Natural killer cell treated with Interleukin-12 subunit alpha and Interleukin-12 subunit beta and Interleukin-15 and Interleukin-18, amount 100 ng/mL, for 72 hours (primary cell): Measurements from ENCODE around the gene ROR1. TPM values are rescaled to one million over a fixed set of nuclear protein-coding genes. Genes with fewer than 3 reads are reported as not detected.

ENCODE experiments used
- ATAC-seq, 2 donors: fragments of 150-1000 bp; cut with Tn5 transposase in 1 of 2; sonication (Bioruptor Pico), chemical (Tn5 transposase) in 1 of 2; 2 replicates each; pipeline ENCODE4 v1.10.0; 2021
- DNase-seq: peaks from one replicate; pipeline ENCODE4 v3.0.0; 2022; ENCODE audit warnings: low spot score
- H3K27ac Mint-ChIP-seq, 2 donors: 1 replicate in 1 of 2; 2 replicates in 1 of 2; pipeline ENCODE4 v1.8.0; 2022; ENCODE audit warnings: mixed read lengths in 2 of 2, mild to moderate bottlenecking in 1 of 2, moderate library complexity in 1 of 2
- H3K27me3 Mint-ChIP-seq, 2 donors: 1 replicate in 1 of 2; 2 replicates in 1 of 2; pipeline ENCODE4 v1.8.0; 2022; ENCODE audit warnings: mixed read lengths in 2 of 2
- H3K36me3 Mint-ChIP-seq: one replicate; pipeline ENCODE4 v1.8.0; 2022; ENCODE audit warnings: mixed read lengths
- H3K4me1 Mint-ChIP-seq, 2 donors: 1 replicate in 1 of 2; 2 replicates in 1 of 2; pipeline ENCODE4 v1.8.0; 2022; ENCODE audit warnings: low read depth in 2 of 2, mixed read lengths in 2 of 2, mild to moderate bottlenecking in 1 of 2
- H3K4me3 Mint-ChIP-seq: one replicate; pipeline ENCODE4 v1.8.0; 2022; ENCODE audit warnings: mixed read lengths
- H3K9me3 Mint-ChIP-seq: 2 replicates; pipeline ENCODE4 v1.8.0; 2022; ENCODE audit warnings: mixed read lengths
- total RNA-seq, 2 donors: library from RNA; stranded (reverse); gene quantifications; one replicate each; pipeline ENCODE4 v1.2.3, GENCODE V29; 2022

Gene ROR1
- total RNA-seq, 2 donors from 2014 or later: 0.38 TPM; not detected in 1

GRCh38 chr1:63789856-63790605 lies 16.2 kb downstream of the ROR1 start:
- no peaks in the 10 kb centered on the region for H3K4me1 Mint-ChIP-seq
- ATAC-seq (no peak), DNase-seq (no peak)
- peaks cover 10 to 33% of the 10 kb centered on the region in 2 donors for H3K27me3 Mint-ChIP-seq
- no peaks in the 10 kb centered on the region for H3K36me3 Mint-ChIP-seq
- H3K9me3 Mint-ChIP-seq: no peaks in the 10 kb centered on the region
- no peak overlapping the region for H3K27ac Mint-ChIP-seq
- H3K4me3 Mint-ChIP-seq: no peak overlapping the region

GRCh38 chr1:63790989-63791388 lies 17.2 kb downstream of the ROR1 start:
- Mint-ChIP-seq H3K27ac (no peak overlapping the region), H3K27me3 (peaks cover 12 to 33% of the 10 kb centered on the region in 2 donors), H3K36me3 (no peaks in the 10 kb centered on the region), H3K4me1 (no peaks in the 10 kb centered on the region), H3K4me3 (no peak overlapping the region), H3K9me3 (no peaks in the 10 kb centered on the region)
- ATAC-seq: no peak
- DNase-seq: no peak

GRCh38 chr1:63792152-63792551 lies 18.3 kb downstream of the ROR1 start:
- H3K36me3 Mint-ChIP-seq: no peaks in the 10 kb centered on the region
- H3K9me3 Mint-ChIP-seq: no peaks in the 10 kb centered on the region
- ATAC-seq (peak in 1 of 2 donors; percentile 13), DNase-seq (no peak)
- H3K27ac Mint-ChIP-seq: no peak overlapping the region
- no peaks in the 10 kb centered on the region for H3K4me1 Mint-ChIP-seq
- no peak overlapping the region for H3K4me3 Mint-ChIP-seq
- H3K27me3 Mint-ChIP-seq: peaks cover 18 to 33% of the 10 kb centered on the region in 2 donors

DNA sequence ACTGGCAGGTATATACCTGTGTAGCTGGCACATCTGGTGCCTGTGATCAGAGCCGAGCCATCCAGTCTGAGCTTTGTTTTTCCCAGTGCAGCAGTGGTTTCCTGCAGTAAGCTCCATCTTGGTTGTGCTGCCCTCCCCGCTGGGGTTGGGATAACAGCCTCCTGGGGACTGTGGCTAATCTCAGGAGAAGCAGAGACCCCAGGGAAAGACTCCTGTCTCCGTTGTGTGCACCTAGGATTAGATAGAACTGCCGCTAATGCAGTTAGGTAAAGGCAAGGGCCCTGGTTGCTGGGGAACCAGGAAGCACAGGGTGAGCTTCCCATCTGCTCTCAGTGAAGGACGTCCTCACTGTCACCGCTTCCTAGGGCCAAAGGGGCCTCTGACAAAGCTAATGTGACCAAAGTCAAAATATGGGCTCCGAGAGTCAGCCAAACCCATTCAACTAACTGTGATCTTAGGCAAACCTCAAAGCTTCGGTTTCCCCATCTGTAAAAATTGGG lies 20.0 kb downstream of the ROR1 start:
- no peaks in the 10 kb centered on the region for H3K9me3 Mint-ChIP-seq
- no peaks in the 10 kb centered on the region for H3K4me1 Mint-ChIP-seq
- peaks cover 21 to 33% of the 10 kb centered on the region in 2 donors for H3K27me3 Mint-ChIP-seq
- no peaks in the 10 kb centered on the region for H3K36me3 Mint-ChIP-seq
- no peak overlapping the region for H3K4me3 Mint-ChIP-seq
- H3K27ac Mint-ChIP-seq: no peak overlapping the region
- no peak for ATAC-seq
- no peak for DNase-seq

GRCh38 chr1:63794354-63794753 lies 20.5 kb downstream of the ROR1 start:
- peaks cover 23 to 31% of the 10 kb centered on the region in 2 donors for H3K27me3 Mint-ChIP-seq
- no peak overlapping the region for H3K27ac Mint-ChIP-seq
- no peak for ATAC-seq
- no peaks in the 10 kb centered on the region for H3K4me1 Mint-ChIP-seq
- no peaks in the 10 kb centered on the region for H3K9me3 Mint-ChIP-seq
- no peaks in the 10 kb centered on the region for H3K36me3 Mint-ChIP-seq
- H3K4me3 Mint-ChIP-seq: no peak overlapping the region
- DNase-seq: no peak

DNA sequence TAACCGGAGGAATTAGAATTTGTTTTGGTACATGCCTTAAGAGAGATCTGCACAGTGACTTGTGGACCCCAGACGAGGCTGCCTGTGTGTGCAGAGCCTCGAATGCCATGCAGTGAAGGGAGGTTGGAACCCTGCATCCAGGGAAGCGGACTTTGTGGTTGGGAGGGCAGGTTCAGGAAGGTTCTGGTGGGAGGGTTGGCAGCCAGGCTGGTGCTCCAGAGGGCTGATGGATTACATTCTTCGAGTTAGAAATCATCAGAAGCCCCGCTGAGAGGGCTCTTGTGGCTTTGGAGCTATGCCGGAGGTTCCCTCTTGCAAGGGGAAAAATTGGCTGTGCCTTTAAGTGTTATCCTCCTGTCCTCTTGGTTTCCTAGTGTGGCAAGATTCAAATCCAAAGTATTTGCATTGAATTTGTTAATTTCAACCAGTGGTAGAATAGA lies 21.1 kb downstream of the ROR1 start:
- no peaks in the 10 kb centered on the region for H3K4me1 Mint-ChIP-seq

DNA sequence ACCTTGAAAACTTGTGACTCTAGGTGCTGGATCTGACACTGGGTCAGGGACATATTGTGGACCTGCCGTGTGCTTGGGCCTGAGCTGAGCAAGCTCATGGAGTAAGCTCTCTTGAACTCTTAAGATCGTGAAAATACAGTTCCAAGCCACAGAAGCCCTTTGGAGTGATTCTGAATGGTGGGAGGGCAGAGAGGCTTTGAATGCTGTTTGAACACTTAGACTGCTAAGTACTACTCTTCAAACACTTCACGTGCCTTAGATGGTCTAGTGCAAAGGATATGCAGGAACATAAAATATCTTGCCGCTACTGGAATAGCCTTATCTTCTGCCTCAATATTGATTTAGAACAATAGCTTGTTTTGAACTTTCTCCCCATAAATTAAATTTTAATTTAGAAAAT lies 21.6 kb downstream of the ROR1 start:
- no peaks in the 10 kb centered on the region for H3K36me3 Mint-ChIP-seq
- peaks cover 25 to 26% of the 10 kb centered on the region in 2 donors for H3K27me3 Mint-ChIP-seq
- no peak overlapping the region for H3K27ac Mint-ChIP-seq
- ATAC-seq (no peak), DNase-seq (no peak)
- no peaks in the 10 kb centered on the region for H3K9me3 Mint-ChIP-seq
- H3K4me1 Mint-ChIP-seq: no peaks in the 10 kb centered on the region
- no peak overlapping the region for H3K4me3 Mint-ChIP-seq

More for the DNA sequence above, 21.1 kb downstream of the ROR1 start:
- no peak overlapping the region for H3K4me3 Mint-ChIP-seq
- peaks cover 25 to 31% of the 10 kb centered on the region in 2 donors for H3K27me3 Mint-ChIP-seq
- no peaks in the 10 kb centered on the region for H3K9me3 Mint-ChIP-seq
- H3K27ac Mint-ChIP-seq: no peak overlapping the region
- no peak for ATAC-seq
- H3K36me3 Mint-ChIP-seq: no peaks in the 10 kb centered on the region
- DNase-seq: no peak

- Mint-ChIP-seq H3K9me3 (no peaks in the 10 kb centered on the region), H3K27ac (no peak overlapping the region), H3K36me3 (no peaks in the 10 kb centered on the region), H3K27me3 (peaks cover 8 to 19% of the 10 kb centered on the region in 2 donors), H3K4me3 (no peak overlapping the region), H3K4me1 (no peaks in the 10 kb centered on the region)
- no peak for ATAC-seq
- DNase-seq: no peak
Observed at GRCh38 chr1:63797056-63797726, 23.4 kb downstream of the ROR1 start.

- Mint-ChIP-seq H3K36me3 (no peaks in the 10 kb centered on the region), H3K27ac (no peak overlapping the region), H3K4me3 (no peak overlapping the region), H3K9me3 (no peaks in the 10 kb centered on the region), H3K4me1 (no peaks in the 10 kb centered on the region), H3K27me3 (peaks cover 8 to 19% of the 10 kb centered on the region in 2 donors)
- ATAC-seq (no peak), DNase-seq (no peak)
Observed at GRCh38 chr1:63798284-63798683, 24.5 kb downstream of the ROR1 start.

DNA sequence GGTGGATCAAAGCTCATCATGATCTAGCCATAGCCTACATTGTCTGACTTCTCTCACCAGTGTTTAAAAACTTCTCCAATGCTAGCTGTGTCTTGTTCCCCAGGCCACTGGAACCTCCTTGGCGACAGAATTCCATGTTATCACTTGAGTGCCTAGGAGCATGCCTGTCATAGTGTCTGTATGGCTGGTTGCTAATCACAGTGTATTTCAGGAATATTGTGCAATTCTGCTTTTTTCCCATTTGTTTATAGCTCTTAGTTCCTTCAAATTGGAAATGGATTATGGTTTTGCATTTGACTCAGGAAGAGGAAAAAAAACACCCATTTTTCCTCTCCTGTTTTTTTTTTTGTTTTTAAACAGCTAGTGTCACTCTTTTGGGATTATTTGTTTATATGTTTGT lies 25.5 kb downstream of the ROR1 start:
- ATAC-seq: no peak
- no peaks in the 10 kb centered on the region for H3K36me3 Mint-ChIP-seq
- no peak overlapping the region for H3K4me3 Mint-ChIP-seq
- no peak for DNase-seq
- H3K27me3 Mint-ChIP-seq: peaks cover 8 to 19% of the 10 kb centered on the region in 2 donors
- no peak overlapping the region for H3K27ac Mint-ChIP-seq
- H3K4me1 Mint-ChIP-seq: no peaks in the 10 kb centered on the region
- H3K9me3 Mint-ChIP-seq: no peaks in the 10 kb centered on the region

DNA sequence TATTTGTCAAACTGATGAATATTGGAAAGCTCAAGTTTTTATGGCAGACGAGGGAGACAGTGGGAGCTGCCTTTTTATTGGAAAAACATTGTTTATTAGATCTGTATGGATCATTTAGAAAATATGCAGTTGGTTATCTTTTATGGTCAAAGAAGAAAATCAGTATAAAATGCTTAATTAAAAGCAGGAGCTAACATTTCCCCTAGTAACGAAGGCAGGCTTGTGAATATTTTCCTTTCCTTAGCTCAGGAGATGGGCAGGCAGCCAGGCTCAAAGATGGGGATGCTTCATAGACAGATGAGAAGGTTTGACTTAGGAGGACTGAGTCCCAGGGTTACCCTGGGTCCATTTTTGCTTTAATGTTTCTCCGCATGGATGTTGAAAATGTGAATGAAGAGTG lies 26.0 kb downstream of the ROR1 start:
- no peaks in the 10 kb centered on the region for H3K4me1 Mint-ChIP-seq
- no peak overlapping the region for H3K27ac Mint-ChIP-seq
- no peak overlapping the region for H3K4me3 Mint-ChIP-seq
- no peaks in the 10 kb centered on the region for H3K9me3 Mint-ChIP-seq
- DNase-seq (no peak), ATAC-seq (no peak)
- no peaks in the 10 kb centered on the region for H3K36me3 Mint-ChIP-seq
- H3K27me3 Mint-ChIP-seq: peaks cover 8 to 17% of the 10 kb centered on the region in 2 donors

DNA sequence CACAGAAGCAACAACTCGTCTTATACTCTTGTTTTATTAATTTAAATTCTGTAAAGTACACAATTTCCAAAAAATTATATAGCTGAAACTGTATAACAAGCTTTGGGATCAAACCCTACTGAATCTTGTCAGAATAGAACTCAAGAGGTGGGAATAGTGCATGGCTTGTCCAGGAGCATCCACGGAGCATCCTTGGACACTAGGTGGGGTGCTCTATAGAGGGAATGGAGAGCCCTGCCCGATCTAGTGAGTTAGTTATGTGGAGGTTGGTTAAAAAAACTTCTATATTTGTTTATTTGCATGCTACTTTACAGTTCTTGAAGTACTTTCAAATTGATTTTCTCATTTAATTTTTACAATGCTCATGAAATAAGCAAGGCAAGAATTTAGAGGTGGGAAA lies 28.3 kb downstream of the ROR1 start:
- no peaks in the 10 kb centered on the region for H3K9me3 Mint-ChIP-seq
- ATAC-seq: no peak
- H3K27ac Mint-ChIP-seq: no peak overlapping the region
- DNase-seq: no peak
- H3K4me3 Mint-ChIP-seq: no peak overlapping the region
- peaks cover 8% of the 10 kb centered on the region in 2 donors for H3K27me3 Mint-ChIP-seq
- no peaks in the 10 kb centered on the region for H3K36me3 Mint-ChIP-seq
- no peaks in the 10 kb centered on the region for H3K4me1 Mint-ChIP-seq

DNA sequence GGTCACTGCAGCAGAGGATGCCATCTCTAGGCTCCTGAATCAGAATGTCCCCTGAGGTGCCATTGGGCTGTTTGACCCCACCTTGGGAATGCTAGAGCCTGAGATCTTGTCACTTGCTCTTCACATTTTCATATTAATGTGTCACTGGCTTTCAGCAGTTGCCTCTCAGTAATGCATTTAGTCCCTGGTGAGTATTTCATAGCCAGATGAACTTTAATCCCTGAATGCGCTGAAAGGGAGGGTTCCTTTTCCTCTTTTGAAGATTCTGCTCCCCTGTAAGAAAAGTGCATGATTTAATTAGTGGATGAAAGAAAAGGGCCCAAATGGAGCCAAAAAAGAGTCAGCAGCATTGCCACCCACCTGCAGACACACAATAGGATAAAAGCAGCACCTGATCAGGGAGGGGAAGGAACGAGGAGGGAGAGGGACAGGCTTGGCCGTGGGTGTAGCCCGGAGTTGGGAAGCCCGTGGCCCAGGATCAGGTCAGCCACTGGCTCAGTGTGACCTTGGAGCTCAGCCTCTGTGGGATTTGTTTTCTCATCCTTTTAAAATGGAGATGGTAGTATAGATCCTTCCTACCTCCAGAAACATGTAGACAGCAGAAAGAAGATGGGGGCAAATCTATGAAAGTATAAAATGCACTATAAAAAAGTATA lies 31.1 kb downstream of the ROR1 start:
- Mint-ChIP-seq H3K36me3 (no peaks in the 10 kb centered on the region), H3K27me3 (peaks cover 11 to 23% of the 10 kb centered on the region in 2 donors), H3K9me3 (no peaks in the 10 kb centered on the region), H3K4me3 (no peak overlapping the region), H3K27ac (no peak overlapping the region), H3K4me1 (no peaks in the 10 kb centered on the region)
- no peak for ATAC-seq
- DNase-seq: no peak

DNA sequence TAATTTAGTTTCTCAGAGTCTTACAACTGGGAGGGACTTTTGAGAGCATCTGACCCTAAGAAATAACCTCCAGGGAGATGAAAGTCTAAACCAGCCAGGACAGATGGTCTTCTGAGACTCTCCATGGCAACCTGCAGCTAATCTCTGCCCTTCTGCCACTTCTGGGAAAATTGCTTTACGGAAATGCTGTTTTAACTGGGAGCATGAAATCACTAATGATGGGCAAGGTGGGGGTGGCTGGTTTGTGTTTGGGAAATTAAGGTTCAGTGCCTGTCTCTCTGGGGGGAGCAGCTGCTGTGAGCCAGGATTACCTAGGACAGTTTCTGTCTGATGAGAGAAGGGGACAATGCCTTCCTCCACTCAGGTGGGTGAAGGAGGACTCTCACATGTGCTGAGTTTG lies 33.2 kb downstream of the ROR1 start:
- ATAC-seq: no peak
- H3K27me3 Mint-ChIP-seq: peaks cover 17 to 36% of the 10 kb centered on the region in 2 donors
- DNase-seq: no peak
- no peak overlapping the region for H3K4me3 Mint-ChIP-seq
- H3K36me3 Mint-ChIP-seq: no peaks in the 10 kb centered on the region
- H3K4me1 Mint-ChIP-seq: no peaks in the 10 kb centered on the region
- no peaks in the 10 kb centered on the region for H3K9me3 Mint-ChIP-seq
- no peak overlapping the region for H3K27ac Mint-ChIP-seq
